Activated T-helper 1 cell treated with anti-CD3 and anti-CD28 coated beads, Interleukin-12 subunit alpha, Interleukin-12 subunit beta, Interleukin-2, Interleukin-4 antibody, amounts not matched to agents 30 ng/mL and 10 ng/mL and 1 ng/mL, durations not matched to agents 14 hours and 24 hours and 36 hours (primary cell): ENCODE measurements around the gene TCF4. TPM values are rescaled to one million over a fixed set of nuclear protein-coding genes. Genes with fewer than 3 reads are reported as not detected.

Source experiments
- DNase-seq: peaks from one replicate; pipeline ENCODE4 v3.0.0; 2021; ENCODE audit warnings: low spot score
- H3K27ac Mint-ChIP-seq: one replicate; pipeline ENCODE4 v1.8.0; 2021; ENCODE audit warnings: mild to moderate bottlenecking, mixed read lengths
- H3K27me3 Mint-ChIP-seq: one replicate; pipeline ENCODE4 v1.8.0; 2022; ENCODE audit warnings: mild to moderate bottlenecking, moderate library complexity, mixed read lengths; ENCODE audit not compliant: insufficient read depth
- H3K36me3 Mint-ChIP-seq: one replicate; pipeline ENCODE4 v1.8.0; 2021; ENCODE audit warnings: low read depth, mixed read lengths
- H3K4me1 Mint-ChIP-seq: one replicate; pipeline ENCODE4 v1.8.0; 2021; ENCODE audit warnings: low read depth, mixed read lengths
- H3K4me3 Mint-ChIP-seq: one replicate; pipeline ENCODE4 v1.8.0; 2021; ENCODE audit warnings: mild to moderate bottlenecking, moderate library complexity, mixed read lengths
- H3K9me3 Mint-ChIP-seq: one replicate; pipeline ENCODE4 v1.8.0; 2021; ENCODE audit warnings: mixed read lengths
- intact Hi-C: fragments of 100-400 bp; cut with micrococcal nuclease; formaldehyde crosslinking; loops from one replicate; pipeline ENCODE4 v1.15.1; 2024
- total RNA-seq: library from RNA; stranded (reverse); gene quantifications from 2 replicates; pipeline ENCODE4 v1.2.3, GENCODE V29; 2022

TCF4 gene
- total RNA-seq, 1 donor from 2014 or later, result 1.8 TPM

GRCh38 chr18:55321265-55322177 is 266.5 kb downstream of the TCF4 start:
- peak overlapping the region; percentile 75 for H3K4me3 Mint-ChIP-seq
- H3K4me1 Mint-ChIP-seq, result peaks cover 11% of the 10 kb centered on the region
- no peaks in the 10 kb centered on the region for H3K36me3 Mint-ChIP-seq
- peak; percentile 3 for DNase-seq
- H3K27me3 Mint-ChIP-seq, result peaks cover 32% of the 10 kb centered on the region
- intact Hi-C loops, result no loop called here
- H3K9me3 Mint-ChIP-seq, result no peaks in the 10 kb centered on the region
- H3K27ac Mint-ChIP-seq, result peak overlapping the region; percentile 63

- Mint-ChIP-seq H3K27me3 (peaks cover 32% of the 10 kb centered on the region), H3K4me3 (no peak overlapping the region), H3K36me3 (no peaks in the 10 kb centered on the region), H3K9me3 (no peaks in the 10 kb centered on the region), H3K4me1 (peaks cover 11% of the 10 kb centered on the region), H3K27ac (no peak overlapping the region)
- no peak for DNase-seq
- intact Hi-C loops, result no loop called here
Measured at GRCh38 chr18:55320424-55321264, 267.3 kb downstream of the TCF4 start.

- H3K27ac Mint-ChIP-seq, result no peak overlapping the region
- peaks cover 11% of the 10 kb centered on the region for H3K4me1 Mint-ChIP-seq
- intact Hi-C loops, result no loop called here
- no peaks in the 10 kb centered on the region for H3K9me3 Mint-ChIP-seq
- DNase-seq, result no peak
- H3K27me3 Mint-ChIP-seq, result peaks cover 32% of the 10 kb centered on the region
- H3K36me3 Mint-ChIP-seq, result no peaks in the 10 kb centered on the region
- no peak overlapping the region for H3K4me3 Mint-ChIP-seq
Measured at GRCh38 chr18:55319459-55320193, 268.4 kb downstream of the TCF4 start.

GRCh38 chr18:55318951-55319441 is 269.0 kb downstream of the TCF4 start:
- no peaks in the 10 kb centered on the region for H3K9me3 Mint-ChIP-seq
- H3K27ac Mint-ChIP-seq, result no peak overlapping the region
- H3K27me3 Mint-ChIP-seq, result peaks cover 30% of the 10 kb centered on the region
- no peaks in the 10 kb centered on the region for H3K36me3 Mint-ChIP-seq
- H3K4me1 Mint-ChIP-seq, result peaks cover 11% of the 10 kb centered on the region
- DNase-seq, result no peak
- intact Hi-C loops, result no loop called here
- no peak overlapping the region for H3K4me3 Mint-ChIP-seq

GRCh38 chr18:55317864-55318263 is 270.1 kb downstream of the TCF4 start:
- no peak for DNase-seq
- intact Hi-C loops, result no loop called here
- no peaks in the 10 kb centered on the region for H3K9me3 Mint-ChIP-seq
- no peak overlapping the region for H3K4me3 Mint-ChIP-seq
- peaks cover 24% of the 10 kb centered on the region for H3K27me3 Mint-ChIP-seq
- H3K36me3 Mint-ChIP-seq, result no peaks in the 10 kb centered on the region
- no peak overlapping the region for H3K27ac Mint-ChIP-seq
- peaks cover 11% of the 10 kb centered on the region for H3K4me1 Mint-ChIP-seq

GRCh38 chr18:55317324-55317723 is 270.7 kb downstream of the TCF4 start:
- Mint-ChIP-seq H3K36me3 (no peaks in the 10 kb centered on the region), H3K27ac (no peak overlapping the region), H3K4me3 (no peak overlapping the region), H3K4me1 (peaks cover 11% of the 10 kb centered on the region), H3K27me3 (peaks cover 24% of the 10 kb centered on the region), H3K9me3 (no peaks in the 10 kb centered on the region)
- intact Hi-C loops, result no loop called here
- DNase-seq, result no peak

GRCh38 chr18:55316486-55317184 is 271.4 kb downstream of the TCF4 start:
- no peak overlapping the region for H3K4me3 Mint-ChIP-seq
- intact Hi-C loops, result no loop called here
- no peaks in the 10 kb centered on the region for H3K9me3 Mint-ChIP-seq
- H3K4me1 Mint-ChIP-seq, result peaks cover 8% of the 10 kb centered on the region
- no peak for DNase-seq
- no peak overlapping the region for H3K27ac Mint-ChIP-seq
- H3K27me3 Mint-ChIP-seq, result peaks cover 20% of the 10 kb centered on the region
- H3K36me3 Mint-ChIP-seq, result no peaks in the 10 kb centered on the region

- Mint-ChIP-seq H3K4me1 (no peaks in the 10 kb centered on the region), H3K9me3 (no peaks in the 10 kb centered on the region), H3K36me3 (no peaks in the 10 kb centered on the region), H3K27me3 (peaks cover 6% of the 10 kb centered on the region), H3K27ac (no peak overlapping the region), H3K4me3 (no peak overlapping the region)
- DNase-seq, result no peak
- intact Hi-C loops, result no loop called here
Measured at GRCh38 chr18:55314615-55315237, 273.3 kb downstream of the TCF4 start.

GRCh38 chr18:55314031-55314430 is 274.0 kb downstream of the TCF4 start:
- intact Hi-C loops, result no loop called here
- no peak overlapping the region for H3K4me3 Mint-ChIP-seq
- H3K36me3 Mint-ChIP-seq, result no peaks in the 10 kb centered on the region
- H3K4me1 Mint-ChIP-seq, result no peaks in the 10 kb centered on the region
- DNase-seq, result no peak
- H3K9me3 Mint-ChIP-seq, result no peaks in the 10 kb centered on the region
- H3K27me3 Mint-ChIP-seq, result peaks cover 2% of the 10 kb centered on the region
- H3K27ac Mint-ChIP-seq, result no peak overlapping the region

- intact Hi-C loops, result no loop called here
- DNase-seq, result no peak
- no peaks in the 10 kb centered on the region for H3K36me3 Mint-ChIP-seq
- H3K9me3 Mint-ChIP-seq, result no peaks in the 10 kb centered on the region
- H3K27ac Mint-ChIP-seq, result no peak overlapping the region
- H3K27me3 Mint-ChIP-seq, result peaks cover 2% of the 10 kb centered on the region
- H3K4me3 Mint-ChIP-seq, result no peak overlapping the region
- no peaks in the 10 kb centered on the region for H3K4me1 Mint-ChIP-seq
Measured at GRCh38 chr18:55310863-55311262, 277.1 kb downstream of the TCF4 start.

- no peak overlapping the region for H3K4me3 Mint-ChIP-seq
- H3K9me3 Mint-ChIP-seq, result no peaks in the 10 kb centered on the region
- H3K36me3 Mint-ChIP-seq, result no peaks in the 10 kb centered on the region
- DNase-seq, result no peak
- peaks cover 4% of the 10 kb centered on the region for H3K27me3 Mint-ChIP-seq
- no peak overlapping the region for H3K27ac Mint-ChIP-seq
- no peaks in the 10 kb centered on the region for H3K4me1 Mint-ChIP-seq
- intact Hi-C loops, result no loop called here
Measured at GRCh38 chr18:55310044-55310676, 277.8 kb downstream of the TCF4 start.
